Ishikawa (cell line): Measurements from ENCODE around the gene SOX6.

Experiments
- CREB1 ChIP-seq: IDR thresholded peaks from 2 replicates; pipeline ENCODE4 v1.6.1; 2012; ENCODE audit warnings: low read depth
- EGR1 ChIP-seq: IDR thresholded peaks from 2 replicates; pipeline ENCODE4 v1.6.1; 2012
- MAX ChIP-seq: IDR thresholded peaks from 2 replicates; pipeline ENCODE4 v1.6.1; 2012

DNA sequence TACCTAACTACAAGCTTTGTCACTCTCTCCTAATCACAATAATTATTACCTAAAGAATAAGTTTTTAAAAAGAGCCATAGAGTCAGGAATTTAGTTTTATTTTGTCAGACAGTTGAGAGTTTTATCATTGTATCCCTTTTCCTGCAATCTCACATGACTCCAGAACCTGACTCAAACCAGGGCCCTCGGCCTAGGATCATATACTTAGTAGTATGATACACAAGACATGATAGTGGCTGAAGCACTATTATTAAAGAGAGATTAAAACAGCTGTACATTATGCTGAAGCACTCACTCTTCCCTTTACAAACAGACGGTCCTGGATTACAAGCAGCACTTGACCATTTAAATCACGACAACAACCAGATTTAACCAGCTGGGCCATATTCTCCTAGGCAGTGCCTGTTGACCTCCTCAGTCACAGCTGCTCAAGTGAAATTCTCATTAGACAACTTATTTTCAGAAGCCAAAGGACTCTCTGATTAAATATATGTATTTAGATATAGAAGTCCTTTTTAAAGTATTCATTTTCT, 44.0 kb downstream of the SOX6 start:
- no peak for TF ChIP-seq EGR1
- TF ChIP-seq MAX: no peak
- no peak for TF ChIP-seq CREB1
